GM12872 (cell line): Measurements from ENCODE around the gene MYH9.
A peak's percentile ranks its signal among the peaks of the same experiment; 100 is the strongest.

Source experiments
- CTCF ChIP-seq: IDR thresholded peaks from 3 replicates; pipeline ENCODE4 v1.5.1; 2011; ENCODE audit warnings: low read depth, mild to moderate bottlenecking, low read length, moderate library complexity; ENCODE audit not compliant: insufficient read depth

Gene MYH9

GRCh38 chr22:36239401-36240171 lies 148.2 kb downstream of the MYH9 start, which contains the start of gene APOL2:
TSS of gene APOL2 (minus strand) at chr22:36239527. CDS start at chr22:36233162, 6,365 bp downstream.
- peak; percentile 81 for TF ChIP-seq CTCF

- no peak for TF ChIP-seq CTCF
Observed at GRCh38 chr22:36239150-36239400, 148.7 kb downstream of the MYH9 start.

- TF ChIP-seq CTCF = no peak
Observed at GRCh38 chr22:36238373-36239149, 149.2 kb downstream of the MYH9 start.

- TF ChIP-seq CTCF = no peak
Observed at GRCh38 chr22:36237462-36238372, 150.1 kb downstream of the MYH9 start.

- no peak for TF ChIP-seq CTCF
Observed at GRCh38 chr22:36236388-36237319, 151.1 kb downstream of the MYH9 start.

GRCh38 chr22:36235585-36235984 lies 152.2 kb downstream of the MYH9 start:
- TF ChIP-seq CTCF = no peak
